PFSK-1 (cell line): ENCODE measurements around the gene UBR4.

Source experiments
- POLR2AphosphoS5 ChIP-seq: IDR thresholded peaks from 2 replicates; pipeline ENCODE4 v1.6.1; 2012; ENCODE audit warnings: low read depth, mild to moderate bottlenecking, control low read depth, low read length, moderate library complexity
- TF ChIP-seq, protein P1 (sequence below), 2 experiments: IDR thresholded peaks; 2 replicates each; pipeline versions ENCODE4 v1.6.1 to v1.8.0; 2011 to 2012; ENCODE audit warnings: low read depth in 2 of 2, low read length in 2 of 2, control low read depth in 1 of 2, inconsistent platforms in 1 of 2, mild to moderate bottlenecking in 1 of 2, moderate library complexity in 1 of 2; ENCODE audit not compliant: insufficient read depth in 1 of 2

DNA sequence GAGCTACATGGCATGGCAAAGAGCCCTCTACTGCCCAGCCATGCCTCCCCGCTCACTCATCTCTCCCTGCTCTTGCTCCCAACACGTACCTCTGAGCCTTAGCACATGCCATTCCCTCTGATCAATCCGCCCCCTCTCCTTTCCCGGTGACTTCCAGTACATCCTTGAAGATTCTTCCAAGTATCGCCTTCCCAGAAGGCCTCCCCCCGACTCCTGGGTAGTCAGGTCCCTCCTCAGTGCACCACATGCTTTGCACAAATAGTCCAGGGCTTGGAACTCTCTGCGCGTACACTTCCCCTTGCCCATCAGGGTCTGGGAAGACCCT is 176.6 kb downstream of the UBR4 start:
- TF ChIP-seq POLR2AphosphoS5, result no peak
- TF ChIP-seq, protein P1, sequence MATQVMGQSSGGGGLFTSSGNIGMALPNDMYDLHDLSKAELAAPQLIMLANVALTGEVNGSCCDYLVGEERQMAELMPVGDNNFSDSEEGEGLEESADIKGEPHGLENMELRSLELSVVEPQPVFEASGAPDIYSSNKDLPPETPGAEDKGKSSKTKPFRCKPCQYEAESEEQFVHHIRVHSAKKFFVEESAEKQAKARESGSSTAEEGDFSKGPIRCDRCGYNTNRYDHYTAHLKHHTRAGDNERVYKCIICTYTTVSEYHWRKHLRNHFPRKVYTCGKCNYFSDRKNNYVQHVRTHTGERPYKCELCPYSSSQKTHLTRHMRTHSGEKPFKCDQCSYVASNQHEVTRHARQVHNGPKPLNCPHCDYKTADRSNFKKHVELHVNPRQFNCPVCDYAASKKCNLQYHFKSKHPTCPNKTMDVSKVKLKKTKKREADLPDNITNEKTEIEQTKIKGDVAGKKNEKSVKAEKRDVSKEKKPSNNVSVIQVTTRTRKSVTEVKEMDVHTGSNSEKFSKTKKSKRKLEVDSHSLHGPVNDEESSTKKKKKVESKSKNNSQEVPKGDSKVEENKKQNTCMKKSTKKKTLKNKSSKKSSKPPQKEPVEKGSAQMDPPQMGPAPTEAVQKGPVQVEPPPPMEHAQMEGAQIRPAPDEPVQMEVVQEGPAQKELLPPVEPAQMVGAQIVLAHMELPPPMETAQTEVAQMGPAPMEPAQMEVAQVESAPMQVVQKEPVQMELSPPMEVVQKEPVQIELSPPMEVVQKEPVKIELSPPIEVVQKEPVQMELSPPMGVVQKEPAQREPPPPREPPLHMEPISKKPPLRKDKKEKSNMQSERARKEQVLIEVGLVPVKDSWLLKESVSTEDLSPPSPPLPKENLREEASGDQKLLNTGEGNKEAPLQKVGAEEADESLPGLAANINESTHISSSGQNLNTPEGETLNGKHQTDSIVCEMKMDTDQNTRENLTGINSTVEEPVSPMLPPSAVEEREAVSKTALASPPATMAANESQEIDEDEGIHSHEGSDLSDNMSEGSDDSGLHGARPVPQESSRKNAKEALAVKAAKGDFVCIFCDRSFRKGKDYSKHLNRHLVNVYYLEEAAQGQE (IDR thresholded peaks at IDR 0.05; ENCODE audit: insufficient read depth in 1 of 2, low read depth in 2 of 2, low read length in 2 of 2), result no peak
